ENCODE measurements around the gene HSD3B1. TPM values are rescaled to one million over a fixed set of nuclear protein-coding genes. Genes with fewer than 3 reads are reported as not detected.

Gene HSD3B1
- total RNA-seq (under 1 TPM in 3 of 9 donors, not detected in 6; 0.19 to 0.60 (median 0.22) TPM), polyA plus RNA-seq (under 1 TPM in 2 of 3 donors, not detected in 1; 0.07 to 0.59 TPM)
- long read RNA-seq, donor 1 = 0 reads
- long read RNA-seq, donor 2 = 0 reads
- long read RNA-seq, donor 3 = 0 reads
- long read RNA-seq, donor 4 = 0 reads
- long read RNA-seq, donor 5 = 0 reads
- long read RNA-seq, donor 6 = 0 reads
- long read RNA-seq, donor 7 = 0 reads
- long read RNA-seq, donor 8 = 0 reads
- long read RNA-seq, donor 9 = 0 reads
- long read RNA-seq, donor 10 = 0 reads

GRCh38 chr1:119506941-119507340 lies at the start of gene HSD3B1:
Gene HSD3B1, plus strand, starts transcription at chr1:119507210. Its CDS starts 267 bp downstream, at chr1:119507477.
- no peak for DNase-seq
- Histone ChIP-seq H3K4me1 (replicated peaks in 1 of 2) (no peaks in the 10 kb centered on the region), H3K36me3 (replicated peaks in 1 of 2) (no peaks in the 10 kb centered on the region), H3K4me3 (no peak within 1 kb of the TSS), H3K27ac (no peak within 1 kb of the TSS), H3K27me3 (no peaks in the 10 kb centered on the region), H3K9me3 (replicated peaks in 1 of 3) (no peaks in the 10 kb centered on the region)
- TF ChIP-seq, protein P1, sequence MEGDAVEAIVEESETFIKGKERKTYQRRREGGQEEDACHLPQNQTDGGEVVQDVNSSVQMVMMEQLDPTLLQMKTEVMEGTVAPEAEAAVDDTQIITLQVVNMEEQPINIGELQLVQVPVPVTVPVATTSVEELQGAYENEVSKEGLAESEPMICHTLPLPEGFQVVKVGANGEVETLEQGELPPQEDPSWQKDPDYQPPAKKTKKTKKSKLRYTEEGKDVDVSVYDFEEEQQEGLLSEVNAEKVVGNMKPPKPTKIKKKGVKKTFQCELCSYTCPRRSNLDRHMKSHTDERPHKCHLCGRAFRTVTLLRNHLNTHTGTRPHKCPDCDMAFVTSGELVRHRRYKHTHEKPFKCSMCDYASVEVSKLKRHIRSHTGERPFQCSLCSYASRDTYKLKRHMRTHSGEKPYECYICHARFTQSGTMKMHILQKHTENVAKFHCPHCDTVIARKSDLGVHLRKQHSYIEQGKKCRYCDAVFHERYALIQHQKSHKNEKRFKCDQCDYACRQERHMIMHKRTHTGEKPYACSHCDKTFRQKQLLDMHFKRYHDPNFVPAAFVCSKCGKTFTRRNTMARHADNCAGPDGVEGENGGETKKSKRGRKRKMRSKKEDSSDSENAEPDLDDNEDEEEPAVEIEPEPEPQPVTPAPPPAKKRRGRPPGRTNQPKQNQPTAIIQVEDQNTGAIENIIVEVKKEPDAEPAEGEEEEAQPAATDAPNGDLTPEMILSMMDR (IDR thresholded peaks at IDR 0.05) = no peak
- TF ChIP-seq POLR2A (IDR thresholded peaks at IDR 0.05) = no peak
- WGBS, 4 donors = 35 to 55% (median 45%) methylated on average over 1 of the region's 1 CpG
- intact Hi-C loops (cut with DNase I) = no loop called here

- no peak for TF ChIP-seq POLR2A (IDR thresholded peaks at IDR 0.05)
- TF ChIP-seq, protein P1 (IDR thresholded peaks at IDR 0.05) = no peak
- peaks cover 3 to 4% of the 10 kb centered on the region in 2 donors for H3K4me1 ChIP-seq (replicated peaks in 1 of 2)
- no peaks in the 10 kb centered on the region for H3K36me3 ChIP-seq (replicated peaks in 1 of 2)
- WGBS, 4 donors = 86 to 100% (median 90%) methylated on average over 2 of the region's 2 CpGs
- H3K9me3 ChIP-seq (replicated peaks in 1 of 3) = no peaks in the 10 kb centered on the region
- H3K27ac ChIP-seq = no peak overlapping the region
- no peak overlapping the region for H3K4me3 ChIP-seq
- intact Hi-C loops (cut with DNase I) = no loop called here
- no peaks in the 10 kb centered on the region for H3K27me3 ChIP-seq
- DNase-seq = no peak
These were observed 44.0 kb upstream of the HSD3B1 start for GRCh38 chr1:119462964-119463363.

GRCh38 chr1:119463569-119463968 lies 43.4 kb upstream of the HSD3B1 start:
- whole genome bisulfite sequencing, 4 donors = 70 to 90% (median 89%) methylated on average over 2 of the region's 2 CpGs
- Histone ChIP-seq H3K27me3 (no peaks in the 10 kb centered on the region), H3K36me3 (replicated peaks in 1 of 2) (no peaks in the 10 kb centered on the region), H3K4me1 (replicated peaks in 1 of 2) (peaks cover 3 to 8% of the 10 kb centered on the region in 2 donors), H3K4me3 (no peak overlapping the region), H3K9me3 (replicated peaks in 1 of 3) (no peaks in the 10 kb centered on the region), H3K27ac (no peak overlapping the region)
- TF ChIP-seq, protein P1 (IDR thresholded peaks at IDR 0.05) = no peak
- no peak for TF ChIP-seq POLR2A (IDR thresholded peaks at IDR 0.05)
- DNase-seq = no peak
- intact Hi-C loops (cut with DNase I) = no loop called here

- no peaks in the 10 kb centered on the region for H3K9me3 ChIP-seq (replicated peaks in 1 of 3)
- no peaks in the 10 kb centered on the region for H3K27me3 ChIP-seq
- H3K36me3 ChIP-seq (replicated peaks in 1 of 2) = no peaks in the 10 kb centered on the region
- intact Hi-C loops (cut with DNase I) = no loop called here
- H3K4me1 ChIP-seq (replicated peaks in 1 of 2) = peaks cover 3 to 8% of the 10 kb centered on the region in 2 donors
- no peak for DNase-seq
- WGBS, 4 donors = 73 to 81% (median 78%) methylated on average over 2 of the region's 2 CpGs
- H3K27ac ChIP-seq = no peak overlapping the region
- TF ChIP-seq POLR2A (IDR thresholded peaks at IDR 0.05) = no peak
- TF ChIP-seq, protein P1 (IDR thresholded peaks at IDR 0.05) = no peak
- no peak overlapping the region for H3K4me3 ChIP-seq
These were observed 40.6 kb upstream of the HSD3B1 start for GRCh38 chr1:119466445-119466844.

All from adrenal gland (tissue), 19 donors.